Measurements from ENCODE around the gene SAE1. TPM values are rescaled to one million over a fixed set of nuclear protein-coding genes. Genes with fewer than 3 reads are reported as not detected.

Gene SAE1
- total and polyA plus RNA-seq, 2 donors (not counting 1 experiment from before 2014, with no cell fraction given): 26.5 to 45.1 TPM

DNA sequence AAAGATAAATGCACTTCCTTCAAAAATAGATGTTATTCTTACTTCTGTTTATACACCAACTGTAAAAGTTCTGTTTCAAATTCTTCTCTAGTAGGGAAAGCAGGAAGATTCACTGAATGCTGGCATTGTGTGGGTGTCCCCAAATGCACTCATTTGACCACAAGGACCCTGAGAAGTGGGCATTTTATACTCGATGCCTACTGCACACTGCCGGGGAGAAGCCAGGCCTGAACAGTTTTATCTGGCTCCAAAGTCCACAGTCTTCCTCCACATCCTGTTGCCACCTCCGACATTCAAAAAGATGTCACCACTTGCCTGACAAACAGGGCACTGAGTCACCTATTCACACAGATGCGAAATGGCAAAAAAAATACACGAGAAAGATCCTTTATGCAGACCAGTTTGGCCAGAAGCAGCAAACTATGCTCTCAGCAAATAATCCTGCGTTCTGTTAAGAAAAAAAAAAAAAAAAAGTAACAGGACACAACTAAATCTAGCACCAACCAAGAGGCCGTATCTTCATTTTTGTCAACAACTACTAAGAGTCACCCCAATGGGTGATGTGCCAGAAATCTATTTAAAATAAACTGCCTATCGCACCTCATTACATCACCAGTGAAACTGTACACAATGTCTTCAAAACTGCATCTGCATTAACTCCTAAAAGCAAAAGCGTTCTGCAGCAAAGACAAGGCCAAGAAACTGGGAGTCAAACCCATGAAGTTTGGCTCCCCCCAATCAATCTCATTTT is 23.3 kb upstream of the SAE1 start:
- TF ChIP-seq CTCF (IDR thresholded peaks at IDR 0.05) (no peak), EZH2 (IDR thresholded peaks at IDR 0.05; ENCODE audit: borderline replicate concordance, insufficient read depth, low read depth, low read length, poor library complexity, severe bottlenecking) (no peak)
- peaks cover 38% of the 10 kb centered on the region in 2 donors for H3K4me1 ChIP-seq (ENCODE audit: control insufficient read depth in 2 of 2, insufficient read depth in 2 of 2, low read length in 2 of 2)
- H3K9ac ChIP-seq (ENCODE audit: low read length): no peak overlapping the region
- ATAC-seq (ENCODE audit: low read depth) (no peak), DNase-seq (no peak)
- H3K27ac ChIP-seq (ENCODE audit: low read length in 2 of 2): peak overlapping the region; percentile 18 to 100
- H3K36me3 ChIP-seq (replicated peaks in 1 of 2; ENCODE audit: control extremely low read depth in 1 of 2, control insufficient read depth in 1 of 2, extremely low read depth in 1 of 2, insufficient read depth in 2 of 2, low read length in 1 of 2): peaks cover 8 to 23% of the 10 kb centered on the region in 2 experiments
- peak overlapping the region; percentile 31 for H3K4me2 ChIP-seq (replicated peaks; ENCODE audit: low read depth, low read length, poor library complexity, severe bottlenecking)
- H3K4me1 Mint-ChIP-seq: peaks cover 61% of the 10 kb centered on the region
- no peak overlapping the region for H3K4me3 ChIP-seq (ENCODE audit: control extremely low read depth in 1 of 5, extremely low read depth in 1 of 5, insufficient read depth in 1 of 5, low read depth in 2 of 5, low read length in 4 of 5)
- no peaks in the 10 kb centered on the region for H3K9me3 Mint-ChIP-seq (ENCODE audit: insufficient read depth)
- no peaks in the 10 kb centered on the region for H3K27me3 Mint-ChIP-seq
- peaks cover 4% of the 10 kb centered on the region for H4K20me1 ChIP-seq (ENCODE audit: control insufficient read depth, insufficient read depth, low read length, poor library complexity, severe bottlenecking)
- peak overlapping the region; percentile 80 for H3K27ac Mint-ChIP-seq
- peak overlapping the region; percentile 20 for H2AFZ ChIP-seq (ENCODE audit: insufficient read depth, low read depth, low read length, poor library complexity, severe bottlenecking)
- H3K4me3 Mint-ChIP-seq: peak overlapping the region; percentile 18
- intact Hi-C loops (cut with micrococcal nuclease): no loop called here
- ChIA-PET POLR2A (no interaction called here), CTCF (interaction anchor here (1.2 to 2.3 kb wide), 5 partner anchors 18 to 137 kb away, joined by 3 to 8 read pairs (median 6); no protein-coding TSS in a partner anchor)
- H3K9me3 ChIP-seq (ENCODE audit: control extremely low read depth in 1 of 3, control insufficient read depth in 2 of 3, insufficient read depth in 1 of 3, low read length in 2 of 3): no peaks in the 10 kb centered on the region
- peaks cover 87% of the 10 kb centered on the region for H3K79me2 ChIP-seq (ENCODE audit: control insufficient read depth, insufficient read depth, low read length)
- WGBS (ENCODE audit: insufficient coverage): 44% methylated on average over 7 of the region's 9 CpGs
- H3K27me3 ChIP-seq (replicated peaks in 1 of 4; ENCODE audit: control extremely low read depth in 1 of 4, control insufficient read depth in 3 of 4, insufficient read depth in 4 of 4, low read length in 3 of 4): no peaks in the 10 kb centered on the region
